ENCODE data around the gene NOTCH2.
A peak's percentile ranks its signal among the peaks of the same experiment; 100 is the strongest.
"Not testable (repeated sequence)": the region's sequence is repeated elsewhere in the genome, so short reads cannot be mapped to it uniquely, and the experiment has no call there.

The NOTCH2 gene

GRCh38 chr1:120041771-120042170 is 27.7 kb downstream of the NOTCH2 start:
- POLR2A ChIA-PET; CTCF ChIA-PET; H3K27ac ChIP-seq (ENCODE audit: extremely low read depth, low read depth, low read length); H3K4me1 ChIP-seq (ENCODE audit: control insufficient read depth, insufficient read depth, low read length); H3K4me3 ChIP-seq (ENCODE audit: low read depth, low read length); H3K36me3 ChIP-seq (ENCODE audit: control insufficient read depth in 2 of 2, insufficient read depth in 1 of 2, low read length in 2 of 2); H3K9me3 ChIP-seq (ENCODE audit: control insufficient read depth, insufficient read depth, low read depth, low read length): not testable (repeated sequence)
- TF ChIP-seq PRDM1 (tag by site-specific recombination; IDR thresholded peaks at IDR 0.05) (peak; percentile 97), ZNF596 (tag by site-specific recombination; IDR thresholded peaks at IDR 0.05) (peak; percentile 49; the same call in 1 of the 2 replicates)

GRCh38 chr1:120032253-120032652 is 37.2 kb downstream of the NOTCH2 start:
- H3K4me3 ChIP-seq (ENCODE audit: low read depth, low read length); CTCF ChIA-PET; POLR2A ChIA-PET; H3K36me3 ChIP-seq (ENCODE audit: control insufficient read depth in 2 of 2, insufficient read depth in 1 of 2, low read length in 2 of 2); H3K27ac ChIP-seq (ENCODE audit: extremely low read depth, low read depth, low read length); H3K4me1 ChIP-seq (ENCODE audit: control insufficient read depth, insufficient read depth, low read length); H3K9me3 ChIP-seq (ENCODE audit: control insufficient read depth, insufficient read depth, low read depth, low read length): not testable (repeated sequence)

DNA sequence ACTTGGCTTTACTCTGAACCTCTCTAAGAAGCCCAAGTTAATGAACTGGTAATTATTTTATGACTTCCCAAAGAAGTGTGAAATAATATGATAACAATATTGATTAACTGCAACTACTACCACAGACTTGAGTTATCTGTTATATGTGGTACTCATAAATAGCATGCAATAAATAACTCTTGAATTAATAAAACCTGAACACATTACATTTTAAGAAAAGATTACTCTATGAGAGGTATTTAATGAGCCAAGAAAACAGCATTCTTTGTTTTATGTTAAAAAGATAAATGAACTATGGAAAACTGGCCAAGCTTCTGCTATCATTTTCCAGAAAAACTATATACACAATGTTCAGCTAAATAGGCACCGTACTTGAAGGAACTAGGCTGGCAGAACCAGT is 45.7 kb downstream of the NOTCH2 start:
- POLR2A ChIA-PET; H3K4me1 ChIP-seq (ENCODE audit: control insufficient read depth, insufficient read depth, low read length); H3K9me3 ChIP-seq (ENCODE audit: control insufficient read depth, insufficient read depth, low read depth, low read length); H3K36me3 ChIP-seq (ENCODE audit: control insufficient read depth in 2 of 2, insufficient read depth in 1 of 2, low read length in 2 of 2); CTCF ChIA-PET; H3K4me3 ChIP-seq (ENCODE audit: low read depth, low read length); H3K27ac ChIP-seq (ENCODE audit: extremely low read depth, low read depth, low read length): not testable (repeated sequence)

GRCh38 chr1:120014978-120015377 is 54.5 kb downstream of the NOTCH2 start:
- CTCF ChIA-PET; POLR2A ChIA-PET; H3K9me3 ChIP-seq (ENCODE audit: control insufficient read depth, insufficient read depth, low read depth, low read length); H3K36me3 ChIP-seq (ENCODE audit: control insufficient read depth in 2 of 2, insufficient read depth in 1 of 2, low read length in 2 of 2); H3K4me3 ChIP-seq (ENCODE audit: low read depth, low read length); H3K27ac ChIP-seq (ENCODE audit: extremely low read depth, low read depth, low read length); H3K4me1 ChIP-seq (ENCODE audit: control insufficient read depth, insufficient read depth, low read length): not testable (repeated sequence)

DNA sequence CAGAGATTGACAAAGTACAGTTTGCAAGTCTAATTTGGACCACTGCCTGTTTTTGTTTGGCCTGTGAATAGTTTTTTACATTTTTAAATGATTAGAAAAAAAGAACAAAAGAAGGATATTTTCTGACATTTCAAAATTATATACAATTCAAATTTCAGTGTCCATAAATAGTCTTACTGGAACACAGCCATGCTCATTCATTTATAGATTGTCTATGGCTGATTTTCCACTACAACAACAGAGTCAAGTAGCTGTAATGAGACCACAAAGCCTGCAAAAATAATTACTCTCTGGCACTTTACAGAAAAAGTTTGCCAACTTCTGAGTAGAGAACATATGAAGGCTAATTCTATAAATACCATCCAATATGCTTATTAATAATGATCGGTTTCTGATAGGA is 61.1 kb downstream of the NOTCH2 start:
- H3K36me3 ChIP-seq (ENCODE audit: control insufficient read depth in 2 of 2, insufficient read depth in 1 of 2, low read length in 2 of 2); H3K27ac ChIP-seq (ENCODE audit: extremely low read depth, low read depth, low read length); H3K4me3 ChIP-seq (ENCODE audit: low read depth, low read length); POLR2A ChIA-PET; H3K9me3 ChIP-seq (ENCODE audit: control insufficient read depth, insufficient read depth, low read depth, low read length); H3K4me1 ChIP-seq (ENCODE audit: control insufficient read depth, insufficient read depth, low read length); CTCF ChIA-PET: not testable (repeated sequence)

DNA sequence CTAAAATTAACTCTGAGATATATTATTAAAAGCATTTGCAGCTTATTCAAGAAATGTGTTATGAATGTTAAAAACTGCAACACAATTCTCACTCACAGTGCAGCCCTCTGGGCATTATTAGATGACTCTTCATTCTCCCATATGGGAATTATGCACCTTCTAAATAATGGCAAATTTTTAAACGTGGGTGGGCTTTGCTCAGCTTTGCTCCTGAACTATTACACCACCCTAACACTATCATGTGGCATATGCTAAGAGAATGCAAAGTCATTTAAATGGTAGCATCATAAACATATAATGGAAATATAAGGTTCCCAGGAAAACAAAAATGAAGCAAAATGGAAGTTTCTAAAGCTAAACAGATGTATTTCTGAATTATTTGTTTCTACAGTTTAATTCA is 61.6 kb downstream of the NOTCH2 start:
- H3K27ac ChIP-seq (ENCODE audit: extremely low read depth, low read depth, low read length); H3K9me3 ChIP-seq (ENCODE audit: control insufficient read depth, insufficient read depth, low read depth, low read length); H3K4me1 ChIP-seq (ENCODE audit: control insufficient read depth, insufficient read depth, low read length); CTCF ChIA-PET; H3K4me3 ChIP-seq (ENCODE audit: low read depth, low read length); H3K36me3 ChIP-seq (ENCODE audit: control insufficient read depth in 2 of 2, insufficient read depth in 1 of 2, low read length in 2 of 2); POLR2A ChIA-PET: not testable (repeated sequence)

DNA sequence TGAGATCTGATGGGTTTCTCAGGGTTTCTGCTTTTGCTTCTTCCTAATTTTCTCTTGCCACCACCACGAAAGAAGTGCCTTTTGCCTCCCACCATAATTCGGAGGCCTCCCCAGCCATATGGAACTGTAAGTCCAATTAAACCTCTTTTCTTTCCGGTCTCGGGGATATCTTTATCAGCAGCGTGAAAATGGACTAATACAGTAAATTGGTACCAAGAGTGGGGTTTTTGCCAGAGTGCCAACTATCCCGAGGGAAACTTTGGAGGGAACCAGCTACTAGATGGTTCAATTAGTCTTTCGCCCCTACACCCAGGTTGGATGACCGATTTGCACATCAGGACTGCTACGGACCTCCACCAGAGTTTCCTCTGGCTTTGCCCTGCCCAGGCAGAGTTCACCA is 68.4 kb downstream of the NOTCH2 start:
- POLR2A ChIA-PET; H3K4me3 ChIP-seq (ENCODE audit: low read depth, low read length); H3K4me1 ChIP-seq (ENCODE audit: control insufficient read depth, insufficient read depth, low read length); H3K27ac ChIP-seq (ENCODE audit: extremely low read depth, low read depth, low read length); H3K9me3 ChIP-seq (ENCODE audit: control insufficient read depth, insufficient read depth, low read depth, low read length); CTCF ChIA-PET: not testable (repeated sequence)
- TF ChIP-seq ZNF707 (tag by site-specific recombination; IDR thresholded peaks at IDR 0.05), result peak; percentile 82
- H3K36me3 ChIP-seq (ENCODE audit: control insufficient read depth in 2 of 2, insufficient read depth in 1 of 2, low read length in 2 of 2), result peaks cover 0 to 11% of the 10 kb centered on the region in 2 experiments; a peak in 1 of 3 replicates

- CTCF ChIA-PET; H3K9me3 ChIP-seq (ENCODE audit: control insufficient read depth, insufficient read depth, low read depth, low read length); H3K4me1 ChIP-seq (ENCODE audit: control insufficient read depth, insufficient read depth, low read length); POLR2A ChIA-PET; H3K36me3 ChIP-seq (ENCODE audit: control insufficient read depth in 2 of 2, insufficient read depth in 1 of 2, low read length in 2 of 2); H3K4me3 ChIP-seq (ENCODE audit: low read depth, low read length): not testable (repeated sequence)
- H3K27ac ChIP-seq (ENCODE audit: extremely low read depth, low read depth, low read length), result 0 out of 2 replicates have a peak overlapping the region, but pooled peaks have one; percentile 24
- TF ChIP-seq GLIS1 (tag by site-specific recombination; IDR thresholded peaks at IDR 0.05), result peak; percentile 45; the same call in 1 of the 2 replicates
- peak; percentile 31; the same call in 1 of the 2 replicates for TF ChIP-seq ZFHX2 (tag by site-specific recombination; conservative IDR thresholded peaks at IDR 0.05)
- TF ChIP-seq IKZF3 (tag by site-specific recombination; IDR thresholded peaks at IDR 0.05), result peak; percentile 31; the same call in 1 of the 2 replicates
- 0 out of 2 replicates have a peak, but pooled peaks have one; percentile 13 for TF ChIP-seq ZNF398 (tag by site-specific recombination; IDR thresholded peaks at IDR 0.05)
- TF ChIP-seq MZF1 (tag by site-specific recombination; IDR thresholded peaks at IDR 0.05; ENCODE audit: borderline replicate concordance), result 0 out of 2 replicates have a peak, but pooled peaks have one; percentile 37
- 0 out of 2 replicates have a peak, but pooled peaks have one; percentile 27 for TF ChIP-seq ZXDB (tag by site-specific recombination; IDR thresholded peaks at IDR 0.05)
- 0 out of 2 replicates have a peak, but pooled peaks have one; percentile 10 for TF ChIP-seq ZNF341 (tag by site-specific recombination; IDR thresholded peaks at IDR 0.05; ENCODE audit: low read depth)
- peak; percentile 65; the same call in 1 of the 2 replicates for TF ChIP-seq ZNF843 (tag by site-specific recombination; IDR thresholded peaks at IDR 0.05)
- TF ChIP-seq KLF9 (tag by site-specific recombination; IDR thresholded peaks at IDR 0.05; ENCODE audit: low read depth), result peak; percentile 70
- peak; percentile 29; the same call in 1 of the 2 replicates for TF ChIP-seq OSR2 (tag by site-specific recombination; IDR thresholded peaks at IDR 0.05)
Observed at GRCh38 chr1:119996731-119997312, 72.6 kb downstream of the NOTCH2 start.
